Rectal smooth muscle tissue (tissue), 1 donor: ENCODE data around the gene NTPCR.
A peak's percentile ranks its signal among the peaks of the same experiment; 100 is the strongest.

Source experiments
- H3K27ac ChIP-seq: one replicate; pipeline ENCODE4 v1.7.0; 2013; ENCODE audit warnings: low read depth, low read length, inconsistent platforms
- H3K27me3 ChIP-seq: one replicate; pipeline ENCODE4 v1.7.0; 2013; ENCODE audit warnings: low read length; ENCODE audit not compliant: control insufficient read depth, insufficient read depth
- H3K36me3 ChIP-seq: one replicate; pipeline ENCODE4 v1.7.0; 2013; ENCODE audit warnings: low read length; ENCODE audit not compliant: control insufficient read depth, insufficient read depth
- H3K4me1 ChIP-seq: one replicate; pipeline ENCODE4 v1.7.0; 2013; ENCODE audit warnings: low read length; ENCODE audit not compliant: control insufficient read depth, insufficient read depth
- H3K4me3 ChIP-seq: one replicate; pipeline ENCODE4 v1.7.0; 2013; ENCODE audit warnings: low read length
- H3K9ac ChIP-seq: one replicate; pipeline ENCODE4 v1.7.0; 2013; ENCODE audit warnings: low read length

The NTPCR gene

GRCh38 chr1:232950197-232951176 lies at the start of gene NTPCR:
Gene NTPCR (plus strand): TSS chr1:232950611. CDS start chr1:232950711, 100 bp downstream.
- Histone ChIP-seq H3K4me1 (peaks cover 12% of the 10 kb centered on the region), H3K9ac (peak within 1 kb of the TSS; percentile 74), H3K27ac (peak within 1 kb of the TSS; percentile 81), H3K4me3 (peak within 1 kb of the TSS; percentile 83), H3K27me3 (no peaks in the 10 kb centered on the region), H3K36me3 (no peaks in the 10 kb centered on the region)

- H3K4me1 ChIP-seq, result no peaks in the 10 kb centered on the region
- no peak overlapping the region for H3K27ac ChIP-seq
- H3K4me3 ChIP-seq, result no peak overlapping the region
These were observed 49.6 kb upstream of the NTPCR start for GRCh38 chr1:232900818-232901217.

GRCh38 chr1:232901255-232901654 lies 49.2 kb upstream of the NTPCR start:
- Histone ChIP-seq H3K4me3 (no peak overlapping the region), H3K36me3 (no peaks in the 10 kb centered on the region), H3K27me3 (no peaks in the 10 kb centered on the region), H3K4me1 (no peaks in the 10 kb centered on the region), H3K27ac (no peak overlapping the region), H3K9ac (no peak overlapping the region)

More at GRCh38 chr1:232900818-232901217, 49.6 kb upstream of the NTPCR start:
- H3K36me3 ChIP-seq, result no peaks in the 10 kb centered on the region
- no peak overlapping the region for H3K9ac ChIP-seq
- no peaks in the 10 kb centered on the region for H3K27me3 ChIP-seq

- no peak overlapping the region for H3K4me3 ChIP-seq
- H3K36me3 ChIP-seq, result no peaks in the 10 kb centered on the region
- no peaks in the 10 kb centered on the region for H3K27me3 ChIP-seq
- H3K9ac ChIP-seq, result no peak overlapping the region
- no peak overlapping the region for H3K27ac ChIP-seq
- H3K4me1 ChIP-seq, result no peaks in the 10 kb centered on the region
These were observed 47.5 kb upstream of the NTPCR start for GRCh38 chr1:232902774-232903350.

- no peaks in the 10 kb centered on the region for H3K4me1 ChIP-seq
- no peak overlapping the region for H3K9ac ChIP-seq
- H3K4me3 ChIP-seq, result no peak overlapping the region
- no peak overlapping the region for H3K27ac ChIP-seq
- H3K27me3 ChIP-seq, result no peaks in the 10 kb centered on the region
- no peaks in the 10 kb centered on the region for H3K36me3 ChIP-seq
These were observed 46.3 kb upstream of the NTPCR start for GRCh38 chr1:232904131-232904530.

GRCh38 chr1:232904566-232904965 lies 45.8 kb upstream of the NTPCR start:
- H3K27ac ChIP-seq, result no peak overlapping the region
- no peak overlapping the region for H3K9ac ChIP-seq
- no peaks in the 10 kb centered on the region for H3K36me3 ChIP-seq
- no peak overlapping the region for H3K4me3 ChIP-seq
- H3K27me3 ChIP-seq, result no peaks in the 10 kb centered on the region
- H3K4me1 ChIP-seq, result no peaks in the 10 kb centered on the region

GRCh38 chr1:232905331-232906034 lies 44.9 kb upstream of the NTPCR start:
- Histone ChIP-seq H3K4me1 (no peaks in the 10 kb centered on the region), H3K27ac (no peak overlapping the region), H3K4me3 (no peak overlapping the region), H3K36me3 (no peaks in the 10 kb centered on the region), H3K9ac (no peak overlapping the region), H3K27me3 (no peaks in the 10 kb centered on the region)

GRCh38 chr1:232906441-232906840 lies 44.0 kb upstream of the NTPCR start:
- Histone ChIP-seq H3K4me1 (no peaks in the 10 kb centered on the region), H3K27me3 (no peaks in the 10 kb centered on the region), H3K27ac (no peak overlapping the region), H3K36me3 (no peaks in the 10 kb centered on the region), H3K4me3 (no peak overlapping the region), H3K9ac (no peak overlapping the region)

- Histone ChIP-seq H3K4me1 (no peaks in the 10 kb centered on the region), H3K27ac (no peak overlapping the region), H3K9ac (no peak overlapping the region), H3K4me3 (no peak overlapping the region), H3K27me3 (no peaks in the 10 kb centered on the region), H3K36me3 (no peaks in the 10 kb centered on the region)
These were observed 41.6 kb upstream of the NTPCR start for GRCh38 chr1:232908831-232909230.

- Histone ChIP-seq H3K9ac (no peak overlapping the region), H3K27ac (no peak overlapping the region), H3K27me3 (no peaks in the 10 kb centered on the region), H3K36me3 (no peaks in the 10 kb centered on the region), H3K4me1 (no peaks in the 10 kb centered on the region), H3K4me3 (no peak overlapping the region)
These were observed 40.7 kb upstream of the NTPCR start for GRCh38 chr1:232909752-232910151.

- Histone ChIP-seq H3K27me3 (no peaks in the 10 kb centered on the region), H3K27ac (no peak overlapping the region), H3K36me3 (no peaks in the 10 kb centered on the region), H3K4me3 (no peak overlapping the region), H3K9ac (no peak overlapping the region), H3K4me1 (no peaks in the 10 kb centered on the region)
These were observed 39.3 kb upstream of the NTPCR start for GRCh38 chr1:232911027-232911599.
